SIG-M5 (cell line): ENCODE data around the gene SKOR1.

Experiments
- DNase-seq: peaks from one replicate; lab custom pipeline; 2025; lab: John Stamatoyannopoulos, UW

The SKOR1 gene

DNA sequence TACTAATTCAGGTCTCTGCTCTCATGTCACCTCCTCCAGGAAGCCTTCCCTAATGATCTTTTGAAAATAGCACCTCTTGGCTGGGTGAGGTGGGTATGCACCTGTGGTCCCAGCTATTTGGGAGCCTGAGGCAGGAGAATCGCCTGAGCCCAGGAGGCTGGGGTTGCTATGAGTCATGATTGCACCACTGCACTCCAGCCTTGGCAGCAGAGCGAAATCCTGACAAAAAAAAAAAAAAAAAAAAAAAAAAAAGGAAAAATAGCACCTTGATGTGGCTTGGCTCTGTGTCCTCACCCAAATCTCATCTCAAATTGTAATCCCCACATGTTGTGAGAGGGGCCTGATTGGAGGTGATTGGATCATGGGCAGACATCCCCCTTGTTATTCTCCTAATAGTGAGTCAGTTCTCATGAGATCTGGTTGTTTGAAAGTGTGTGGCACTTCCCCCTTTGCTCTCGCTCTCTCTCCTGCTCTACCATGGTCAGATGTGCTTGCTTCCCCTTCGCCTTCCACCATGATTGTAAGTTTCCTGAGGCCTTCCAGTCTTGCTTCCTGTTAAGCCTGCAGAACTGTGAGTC is 25.8 kb downstream of the SKOR1 start:
- DNase-seq, result peak; percentile 70

DNA sequence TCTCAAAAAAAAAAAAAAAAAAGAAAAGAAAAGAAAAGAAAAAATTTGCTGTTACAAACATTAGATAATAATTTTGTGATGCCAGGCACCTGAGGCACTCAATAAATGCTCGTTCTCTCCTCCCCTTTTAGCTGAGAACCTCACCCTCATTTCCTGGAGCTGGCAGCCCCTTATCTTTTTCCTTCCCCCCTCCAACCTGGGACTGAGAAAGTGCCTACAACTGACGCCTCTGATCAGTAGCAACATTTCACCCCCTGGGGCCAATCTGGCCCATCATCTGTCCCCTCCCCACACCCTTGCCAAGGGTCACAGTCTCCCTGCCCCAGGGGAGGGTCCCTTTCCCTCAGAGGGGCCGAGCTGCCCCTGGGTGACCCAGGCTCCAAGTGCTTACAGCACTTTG is 27.1 kb downstream of the SKOR1 start:
- no peak for DNase-seq

DNA sequence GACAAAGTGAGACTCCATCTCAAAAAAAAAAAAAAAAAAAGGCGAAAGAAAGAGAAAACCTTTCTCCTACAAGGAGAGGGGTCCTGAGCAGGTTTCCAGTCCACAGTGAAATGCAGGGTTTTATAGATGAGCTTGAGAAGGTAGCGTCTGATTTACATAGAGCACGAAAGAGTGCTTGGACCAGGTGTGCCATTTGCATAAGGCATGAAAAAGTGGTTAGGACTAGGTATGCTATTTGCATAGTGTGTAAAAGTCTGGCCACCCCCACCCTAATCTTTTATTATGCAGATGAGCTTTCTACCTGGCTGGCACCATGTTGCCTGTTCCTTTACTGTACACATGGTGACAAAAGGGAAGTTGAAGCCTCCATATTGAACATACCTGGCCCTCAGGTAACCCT is 28.1 kb downstream of the SKOR1 start:
- no peak for DNase-seq

DNA sequence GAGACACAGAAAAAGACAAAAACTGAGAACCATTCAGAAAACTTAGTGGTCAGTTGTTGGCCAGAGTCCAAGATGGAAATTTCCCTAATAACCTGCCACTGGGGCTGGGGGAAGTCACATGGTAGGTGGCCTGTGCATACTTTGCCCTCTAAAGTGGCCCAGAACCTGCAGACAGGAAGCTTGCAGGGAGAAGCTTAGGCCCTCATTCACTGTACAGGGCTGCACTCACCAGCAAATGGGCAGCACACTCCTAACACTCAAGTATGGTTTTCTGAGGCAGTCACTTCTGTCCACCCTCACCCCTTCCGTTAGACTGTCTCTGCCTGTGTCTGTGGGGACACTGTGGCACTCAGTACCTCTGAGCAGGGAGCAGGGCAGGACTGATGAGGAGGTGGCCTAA is 29.0 kb downstream of the SKOR1 start:
- no peak for DNase-seq

DNA sequence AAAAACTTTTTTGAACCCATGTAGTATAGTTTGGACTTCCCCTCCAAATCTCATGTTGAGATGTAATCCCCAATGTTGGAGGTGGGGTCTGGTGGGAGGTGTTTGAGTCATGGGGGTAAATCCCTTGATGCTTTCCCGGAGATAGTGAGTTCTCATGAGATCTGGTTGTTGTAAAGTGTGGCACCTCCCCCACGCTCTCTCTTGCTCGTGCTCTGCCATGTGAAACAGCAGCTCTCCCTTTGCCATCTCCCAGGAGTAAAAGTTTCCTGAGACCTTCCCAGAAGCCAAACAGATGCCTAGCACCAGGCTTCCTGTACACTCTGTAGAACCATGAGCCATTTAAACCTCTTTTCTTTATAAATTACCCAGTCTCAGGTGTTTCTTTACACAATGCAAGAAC is 30.5 kb downstream of the SKOR1 start:
- no peak for DNase-seq

DNA sequence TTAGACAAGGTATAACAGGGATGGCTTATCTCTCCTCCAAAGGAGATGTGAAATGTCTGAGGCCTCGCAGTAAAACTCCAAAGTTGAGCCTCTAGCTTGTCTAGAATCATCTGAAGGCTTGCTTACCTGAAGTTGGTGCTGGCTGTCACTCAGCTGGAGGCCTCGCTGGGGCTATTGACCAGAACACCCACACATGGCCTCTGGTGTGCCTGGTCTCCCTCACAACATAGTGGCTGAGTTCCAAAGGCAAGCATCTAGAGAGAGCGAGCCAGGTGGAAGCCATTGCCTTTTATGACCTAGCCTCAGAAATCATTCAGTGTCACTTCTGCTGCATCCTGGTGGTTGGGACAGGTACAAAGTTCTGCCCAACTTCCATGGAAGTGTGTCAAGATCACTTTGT is 31.9 kb downstream of the SKOR1 start:
- no peak for DNase-seq

DNA sequence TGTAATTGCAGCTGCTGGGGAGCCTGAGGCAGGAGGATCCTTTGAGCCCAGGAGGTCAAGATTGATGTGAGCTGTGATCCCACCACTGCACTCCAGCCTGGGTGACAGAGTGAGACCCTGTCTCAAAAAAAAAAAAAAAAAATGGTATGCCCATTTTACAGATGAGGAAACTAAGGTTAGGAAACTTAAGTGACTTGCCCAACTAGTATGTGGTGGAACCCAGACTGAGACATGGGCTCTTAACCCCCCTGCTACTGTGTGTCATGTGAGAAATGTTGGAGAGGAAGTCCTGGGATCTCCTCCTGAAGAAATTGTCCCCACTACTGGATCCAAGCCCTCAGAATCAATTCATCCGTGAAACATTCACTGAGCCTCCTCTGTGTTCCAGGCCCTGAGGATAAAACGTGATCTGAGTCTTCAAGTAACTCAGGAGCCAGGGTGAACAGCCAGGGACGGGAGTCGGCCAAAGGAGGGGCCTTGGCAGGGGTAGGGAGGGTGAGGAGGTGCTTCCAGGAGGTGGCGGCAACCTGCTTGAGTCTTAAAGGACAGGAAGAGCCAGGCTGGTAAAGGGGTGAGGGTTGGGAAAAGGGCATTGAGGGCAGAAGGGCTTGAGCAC is 34.1 kb downstream of the SKOR1 start:
- DNase-seq, result no peak

DNA sequence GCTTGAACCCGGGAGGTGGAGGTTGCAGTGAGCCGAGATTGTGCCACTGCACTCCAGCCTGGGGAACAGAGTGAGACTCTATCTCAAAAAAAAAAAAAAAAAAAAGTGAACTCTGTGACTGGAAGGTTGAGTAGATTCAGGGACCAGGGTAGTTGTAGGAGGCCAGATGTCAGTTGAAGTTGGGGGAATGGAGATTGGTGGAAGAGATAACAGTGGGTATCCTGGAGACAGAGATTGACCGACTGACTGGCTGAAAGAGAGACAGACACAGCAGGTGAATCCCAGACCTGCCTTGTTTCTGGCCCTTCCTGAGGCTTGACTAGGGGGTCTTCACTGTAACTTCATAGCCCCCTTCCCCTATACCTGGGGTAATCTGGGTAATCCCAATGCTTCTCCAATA is 36.7 kb downstream of the SKOR1 start:
- DNase-seq, result no peak

DNA sequence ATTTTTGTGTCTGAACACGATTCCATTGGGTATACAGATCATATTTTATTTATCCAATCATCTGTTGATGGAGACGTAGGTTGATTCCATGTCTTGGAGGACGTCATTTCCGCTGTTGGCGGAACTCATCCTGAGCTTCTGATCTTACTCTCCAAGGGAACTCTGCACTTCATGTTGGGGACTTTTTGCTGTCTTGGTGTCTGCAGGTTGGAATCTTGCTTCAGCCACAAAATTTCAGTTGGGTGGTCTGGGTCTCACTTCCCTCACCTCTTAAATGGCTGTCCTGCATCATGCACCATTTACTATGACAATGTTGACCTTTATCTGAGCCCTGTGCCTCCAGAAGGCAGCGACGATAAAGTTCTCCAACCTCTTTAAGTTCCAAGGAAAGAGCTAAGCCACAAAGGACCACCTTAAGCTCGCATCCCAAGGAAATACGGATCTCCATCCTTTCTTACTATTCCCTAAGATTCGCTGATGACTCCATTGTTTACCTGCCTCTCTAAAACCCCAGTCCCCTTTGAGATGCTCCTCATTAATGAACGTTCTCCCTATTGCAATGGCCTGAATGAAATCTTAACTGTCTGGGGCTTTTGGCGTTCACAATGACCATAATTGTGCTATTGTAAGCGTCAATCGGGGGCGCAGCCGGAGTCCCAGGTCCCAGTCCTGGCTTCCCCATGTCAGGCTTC is 37.6 kb downstream of the SKOR1 start:
- no peak for DNase-seq

DNA sequence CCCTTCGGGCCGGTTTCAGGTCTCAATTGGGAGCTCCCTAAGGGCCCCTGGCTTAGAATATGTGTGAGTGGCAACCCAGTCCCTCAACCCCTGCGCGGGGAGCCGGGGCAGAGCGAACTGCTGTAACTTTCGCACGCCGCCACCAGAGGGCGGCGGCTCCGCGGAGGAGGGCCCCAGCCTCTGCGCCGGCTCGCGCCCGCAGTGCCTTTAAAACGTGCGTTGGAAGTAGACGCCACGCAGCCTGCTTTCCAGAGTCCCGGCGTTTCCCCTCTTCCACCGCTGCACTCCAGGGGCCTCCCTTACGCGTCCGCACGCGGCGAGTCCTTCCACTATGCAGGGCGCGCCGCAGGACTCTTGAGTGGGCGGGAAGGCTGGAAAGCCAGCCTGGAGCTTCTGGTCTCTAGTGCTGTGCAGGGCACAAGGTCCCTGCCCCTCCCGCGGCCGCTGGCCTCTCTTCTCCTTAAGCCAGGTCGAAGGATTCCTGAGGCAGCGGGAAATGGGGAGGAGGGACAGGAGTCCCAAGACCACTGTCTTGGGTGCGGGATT is 38.2 kb downstream of the SKOR1 start:
- DNase-seq, result no peak

DNA sequence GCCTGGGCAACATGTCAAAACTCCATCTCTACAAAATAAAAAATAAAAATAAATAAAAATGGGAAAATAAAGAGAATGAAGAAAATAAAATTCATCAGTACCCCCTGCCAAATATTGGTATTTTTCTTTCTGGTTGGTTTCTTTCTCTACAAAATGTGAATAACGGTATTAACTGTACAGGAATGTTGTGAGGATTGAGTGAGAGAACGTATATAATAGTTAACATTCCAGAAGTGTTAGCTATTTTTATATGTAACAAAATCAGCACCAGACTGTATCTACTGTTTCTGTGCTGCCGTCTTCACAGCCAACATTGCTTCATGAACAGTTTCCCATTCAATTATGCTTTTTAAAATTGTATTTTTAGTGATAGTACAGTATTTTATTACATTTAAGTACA is 40.0 kb downstream of the SKOR1 start:
- no peak for DNase-seq

DNA sequence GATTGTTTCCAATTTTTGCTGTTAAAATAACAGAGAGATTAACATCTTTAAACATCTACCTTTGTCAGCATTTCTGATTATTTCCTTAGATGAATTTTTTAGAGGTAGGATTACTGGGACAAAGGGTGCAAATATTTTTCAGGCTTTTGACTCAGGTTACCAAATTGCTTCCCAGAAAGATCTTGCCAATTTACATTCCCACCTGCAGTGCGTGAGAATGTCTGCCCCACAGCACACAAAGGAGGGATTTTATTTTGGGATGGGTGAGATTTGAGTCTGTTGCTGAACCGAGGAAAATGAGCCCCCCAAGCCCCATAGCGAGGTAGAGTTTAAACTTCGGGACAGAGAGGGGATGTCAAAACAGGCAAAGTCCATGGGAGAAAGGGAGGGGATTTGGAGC is 40.5 kb downstream of the SKOR1 start:
- DNase-seq, result no peak

DNA sequence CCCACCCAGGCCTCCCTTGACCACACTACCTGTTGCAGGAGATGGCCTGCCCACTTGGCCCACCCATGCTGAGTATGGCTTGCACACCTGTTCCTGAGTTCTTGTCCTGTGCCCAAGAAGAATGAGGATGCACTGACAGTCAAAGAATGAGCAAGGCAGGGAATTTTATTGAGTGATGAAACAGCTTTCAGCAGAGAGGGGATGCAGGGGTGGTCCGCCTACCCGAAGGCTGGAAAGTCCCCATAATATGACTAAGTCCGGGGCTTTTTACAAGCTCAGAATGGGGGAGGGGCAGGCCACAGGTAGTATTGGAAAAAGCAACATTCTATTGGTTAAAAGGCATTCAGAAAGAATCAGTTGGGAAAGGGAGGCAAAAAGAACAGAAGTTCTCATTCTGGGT is 44.4 kb downstream of the SKOR1 start:
- no peak for DNase-seq

DNA sequence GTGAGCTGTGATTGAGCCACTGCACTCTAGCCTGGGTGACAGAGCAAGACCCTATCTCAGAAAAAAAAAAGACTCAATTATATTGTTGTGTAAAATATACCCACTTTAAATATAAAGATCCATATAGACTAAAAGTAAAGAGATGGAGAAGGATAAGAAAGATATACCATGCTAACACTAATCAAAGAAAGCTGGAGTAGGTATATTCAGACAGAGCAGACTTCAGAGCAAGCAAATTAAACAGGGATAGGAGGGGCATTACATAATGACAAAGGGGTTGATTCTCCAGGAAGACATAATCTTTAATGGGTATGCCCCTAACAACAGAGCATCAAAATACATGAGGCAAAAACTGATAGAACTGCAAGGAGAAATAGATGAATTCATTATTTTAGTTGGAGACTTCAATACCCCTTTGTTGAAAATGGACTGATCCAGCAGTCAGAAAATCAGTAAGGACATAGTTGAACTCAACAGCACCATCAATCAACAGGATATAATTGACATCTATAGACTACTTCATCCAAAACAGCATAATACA is 45.6 kb downstream of the SKOR1 start:
- DNase-seq, result no peak

DNA sequence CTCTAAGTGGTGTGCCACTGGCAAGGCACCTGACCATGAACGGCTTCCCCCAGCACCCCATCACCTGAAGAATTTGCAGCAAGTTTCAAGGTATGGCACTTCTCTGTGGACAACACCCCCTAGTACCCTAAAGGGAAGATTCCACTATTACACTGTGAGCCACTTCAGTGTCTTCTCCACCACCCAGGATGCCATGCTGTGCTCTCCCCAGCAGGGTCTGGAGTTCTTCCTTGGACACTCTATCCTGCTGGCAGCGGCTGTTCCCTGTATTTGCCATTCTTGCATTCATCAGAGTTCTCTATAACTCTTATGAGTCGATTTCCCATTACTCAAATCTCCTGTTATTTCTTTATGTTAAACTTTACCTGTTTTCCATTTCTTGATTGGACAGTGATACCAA is 48.5 kb downstream of the SKOR1 start:
- no peak for DNase-seq

DNA sequence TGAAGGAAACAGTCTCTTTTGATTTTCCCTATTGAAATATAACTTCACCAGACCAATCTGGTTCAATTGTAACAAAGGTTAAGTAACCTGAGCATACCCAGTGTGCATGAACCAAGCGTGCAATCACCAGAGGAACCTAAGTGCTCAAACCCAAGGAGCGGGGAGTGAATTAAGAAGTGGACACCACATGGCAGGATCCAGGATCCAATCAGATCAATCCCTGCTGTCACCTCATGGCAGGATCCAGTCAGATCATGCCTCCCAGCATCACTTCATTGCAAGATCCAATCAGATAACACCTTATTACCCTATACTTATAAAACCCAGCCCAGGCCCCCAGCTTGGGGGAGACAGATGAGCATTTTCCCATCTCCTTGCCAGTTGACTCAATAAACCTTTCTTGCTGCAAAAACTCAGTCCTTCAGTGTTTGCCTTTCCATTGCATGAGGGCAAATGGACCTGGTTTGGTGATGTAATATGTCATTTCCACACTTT is 53.5 kb downstream of the SKOR1 start:
- DNase-seq, result no peak

DNA sequence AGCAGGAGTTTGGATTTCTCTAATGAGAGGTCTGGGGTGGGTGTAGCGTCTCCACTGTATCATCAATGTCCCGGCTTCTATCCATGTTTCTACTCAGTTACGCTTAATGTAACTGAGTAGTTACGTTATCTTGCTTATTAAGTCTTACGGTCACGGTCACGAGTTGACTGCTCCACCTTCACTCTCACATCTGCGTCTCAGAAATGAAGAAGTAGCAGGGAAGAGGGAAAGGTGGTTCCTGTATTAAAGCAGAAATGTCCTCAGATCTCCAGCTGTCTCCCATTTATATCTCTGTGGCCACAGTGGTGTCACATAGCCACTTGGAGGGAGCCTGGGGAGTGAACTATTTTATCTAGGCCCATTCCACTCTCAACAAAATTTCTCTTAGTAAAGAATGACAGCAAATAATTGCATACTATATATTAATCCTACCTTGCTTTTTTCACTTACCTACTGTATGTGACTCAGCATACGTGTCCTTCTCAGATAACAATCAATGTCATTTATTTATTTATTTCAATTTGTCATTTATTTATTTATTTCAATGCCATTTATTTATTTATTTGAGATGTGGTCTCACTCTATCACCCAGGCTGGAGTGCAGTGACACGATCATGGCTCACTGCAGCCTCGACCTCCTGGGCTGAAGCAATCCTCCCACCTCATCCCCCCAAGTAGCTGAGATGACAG is 54.3 kb downstream of the SKOR1 start:
- no peak for DNase-seq

DNA sequence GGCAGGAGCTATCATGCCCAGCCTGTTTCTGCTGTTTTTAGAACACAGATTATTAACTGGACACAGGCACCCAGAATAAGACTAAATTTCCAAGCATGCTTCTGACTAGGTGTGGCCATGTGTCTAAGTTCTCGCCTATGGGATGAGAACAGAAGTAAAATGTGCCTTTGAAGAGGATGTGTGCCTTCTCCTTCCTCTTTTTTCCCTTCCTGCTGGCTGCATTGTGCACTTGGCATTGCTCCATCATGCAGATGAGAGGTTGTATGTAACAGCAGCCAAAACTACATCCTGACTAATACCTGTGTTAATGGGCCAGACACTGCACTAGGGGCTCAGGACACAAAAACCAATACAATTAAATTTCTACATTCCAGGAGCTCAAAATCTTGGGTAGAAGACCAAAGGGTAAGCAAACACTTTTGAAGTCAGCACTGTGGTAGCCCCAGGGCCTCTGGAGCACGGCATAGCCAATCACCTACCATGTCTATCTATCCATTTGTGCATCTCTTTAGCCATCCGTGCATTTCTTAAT is 55.4 kb downstream of the SKOR1 start:
- peak; percentile 37 for DNase-seq

DNA sequence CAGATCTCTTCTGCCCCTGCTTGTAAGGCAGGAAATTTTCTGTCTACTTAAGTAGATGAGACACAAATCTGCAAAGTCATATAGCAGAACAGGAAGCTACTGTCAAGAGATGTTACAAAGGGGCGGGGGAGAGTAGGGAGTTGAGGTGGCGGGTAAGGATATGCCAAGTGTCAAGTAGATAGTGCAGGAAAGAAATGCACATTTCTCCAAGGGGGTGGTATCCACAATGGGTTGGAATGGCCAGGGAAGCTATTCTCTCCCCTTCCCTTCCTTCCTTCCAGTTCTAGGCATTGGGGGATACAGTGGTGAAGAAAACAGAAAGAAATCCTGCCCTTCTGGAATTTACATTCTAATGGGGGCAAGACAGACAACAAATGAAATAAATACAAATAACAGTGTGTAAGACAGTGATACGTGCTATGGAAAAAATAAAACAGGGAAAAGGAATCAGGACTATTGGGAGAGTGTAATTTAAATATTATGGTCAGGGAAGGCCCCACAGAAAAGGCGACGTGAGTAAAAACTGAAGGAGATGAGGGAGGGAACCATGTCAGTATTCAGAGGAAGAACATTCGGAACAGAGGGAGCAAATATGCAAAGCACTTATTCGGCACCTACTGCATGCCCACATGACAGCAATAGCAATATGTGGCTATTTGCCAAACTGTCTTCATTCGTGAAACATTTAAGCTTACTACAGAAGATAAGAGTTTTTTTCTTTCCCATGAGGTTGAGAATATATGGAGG is 57.4 kb downstream of the SKOR1 start:
- DNase-seq, result no peak

DNA sequence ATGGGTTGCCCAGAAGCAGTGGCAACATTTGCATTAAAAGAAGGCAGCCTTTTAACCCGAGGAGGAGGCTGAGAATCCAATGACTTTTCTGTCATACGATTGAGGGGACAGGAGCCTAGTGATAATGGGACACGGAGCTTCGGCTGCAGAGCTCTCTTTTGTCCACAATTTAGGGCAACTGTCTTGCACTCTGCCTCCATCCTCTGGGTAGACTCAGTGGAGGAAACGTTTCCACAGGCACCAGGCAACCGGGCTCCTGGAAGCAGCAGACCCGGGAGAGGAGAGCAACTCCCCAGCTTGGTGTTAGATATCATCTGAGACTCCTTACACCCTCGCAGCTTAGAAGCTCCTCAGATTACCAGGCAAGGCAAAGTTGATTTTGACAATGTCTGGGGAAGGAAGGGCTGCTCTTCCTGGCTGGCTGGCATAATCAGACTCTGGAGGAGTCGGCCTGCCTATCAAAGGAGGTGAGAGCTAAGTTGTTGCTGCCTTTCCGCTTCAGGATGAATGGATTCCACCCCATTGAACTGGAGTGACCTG is 58.0 kb downstream of the SKOR1 start:
- no peak for DNase-seq

DNA sequence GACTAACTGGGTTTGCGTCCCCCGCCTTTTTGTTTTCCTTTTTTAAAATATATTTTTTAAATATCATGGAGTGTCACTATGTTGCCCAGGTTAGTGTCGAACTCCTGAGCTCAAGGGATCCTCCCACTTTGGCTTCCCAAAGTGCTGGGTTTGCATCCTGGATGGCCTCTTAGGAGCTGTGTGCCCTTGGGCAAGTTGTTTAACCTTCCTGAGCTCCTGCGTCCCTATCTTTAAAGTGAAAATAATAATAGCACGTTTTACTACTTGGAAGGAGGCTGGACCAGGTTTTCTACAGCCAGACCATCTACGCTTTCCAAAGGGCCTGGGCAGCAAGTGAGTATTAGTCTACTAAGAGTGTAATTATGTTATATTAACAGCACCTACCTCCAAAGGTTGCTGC is 58.7 kb downstream of the SKOR1 start:
- no peak for DNase-seq
